Ishikawa (cell line): ENCODE data around the gene RLN3.

ENCODE experiments used
- CEBPB ChIP-seq: IDR thresholded peaks from 2 replicates; pipeline ENCODE4 v1.6.1; 2012
- CREB1 ChIP-seq: IDR thresholded peaks from 2 replicates; pipeline ENCODE4 v1.6.1; 2012; ENCODE audit warnings: low read depth
- EGR1 ChIP-seq: IDR thresholded peaks from 2 replicates; pipeline ENCODE4 v1.6.1; 2012
- EP300 ChIP-seq: IDR thresholded peaks from 2 replicates; pipeline ENCODE4 v1.6.1; 2012; ENCODE audit warnings: borderline replicate concordance
- FOXM1 ChIP-seq: IDR thresholded peaks from 2 replicates; pipeline ENCODE4 v1.6.1; 2012; ENCODE audit warnings: low read depth, borderline replicate concordance
- MAX ChIP-seq: IDR thresholded peaks from 2 replicates; pipeline ENCODE4 v1.6.1; 2012
- NFIC ChIP-seq: IDR thresholded peaks from 2 replicates; pipeline ENCODE4 v1.6.1; 2012
- RAD21 ChIP-seq: IDR thresholded peaks from 2 replicates; pipeline ENCODE4 v1.6.1; 2012; ENCODE audit warnings: low read depth
- REST ChIP-seq: IDR thresholded peaks from 2 replicates; pipeline ENCODE4 v1.6.1; 2012; ENCODE audit warnings: low read depth, mild to moderate bottlenecking
- TAF1 ChIP-seq: IDR thresholded peaks from 2 replicates; pipeline ENCODE4 v1.6.1; 2012; ENCODE audit warnings: low read depth, mild to moderate bottlenecking
- TCF12 ChIP-seq: IDR thresholded peaks from 2 replicates; pipeline ENCODE4 v1.6.1; 2012; ENCODE audit warnings: low read depth
- TEAD4 ChIP-seq: IDR thresholded peaks from 2 replicates; pipeline ENCODE4 v1.6.1; 2012
- USF1 ChIP-seq: IDR thresholded peaks from 2 replicates; pipeline ENCODE4 v1.6.1; 2012
- YY1 ChIP-seq: IDR thresholded peaks from 2 replicates; pipeline ENCODE4 v1.6.1; 2012; ENCODE audit warnings: low read depth
- ZBTB7A ChIP-seq: IDR thresholded peaks from 2 replicates; pipeline ENCODE4 v1.6.1; 2012; ENCODE audit warnings: low read depth

RLN3 gene

GRCh38 chr19:14000691-14001375, 27.1 kb upstream of the RLN3 start:
- no peak for TF ChIP-seq ZBTB7A
- TF ChIP-seq FOXM1, result no peak
- no peak for TF ChIP-seq REST
- TF ChIP-seq EP300, result no peak
- no peak for TF ChIP-seq MAX
- no peak for TF ChIP-seq CREB1
- TF ChIP-seq YY1, result no peak
- TF ChIP-seq CEBPB, result no peak
- no peak for TF ChIP-seq EGR1
- no peak for TF ChIP-seq TCF12
- no peak for TF ChIP-seq TEAD4
- no peak for TF ChIP-seq USF1
- TF ChIP-seq RAD21, result no peak

- TF ChIP-seq FOXM1 (no peak), TCF12 (no peak), RAD21 (no peak)
Measured at GRCh38 chr19:14002571-14003250, 25.2 kb upstream of the RLN3 start.

GRCh38 chr19:14003251-14004055, 24.5 kb upstream of the RLN3 start:
- TF ChIP-seq USF1 (no peak), CEBPB (no peak), TEAD4 (no peak), FOXM1 (no peak), EGR1 (no peak), NFIC (no peak)

GRCh38 chr19:14004619-14005348, 23.2 kb upstream of the RLN3 start:
- TF ChIP-seq USF1 (no peak), YY1 (no peak), TCF12 (no peak), CEBPB (no peak), CREB1 (no peak), MAX (no peak), ZBTB7A (no peak), EGR1 (no peak), TAF1 (no peak), EP300 (no peak), RAD21 (no peak), FOXM1 (no peak), NFIC (no peak), TEAD4 (no peak), REST (no peak)
